ENCODE measurements around the gene GRWD1. TPM values are rescaled to one million over a fixed set of nuclear protein-coding genes. Genes with fewer than 3 reads are reported as not detected.

GRWD1 gene
- polyA plus RNA-seq, 1 experiment, result 20.0 TPM

GRCh38 chr19:48456864-48457263, 11.1 kb downstream of the GRWD1 start:
- no peak overlapping the region for H3K4me3 ChIP-seq (ENCODE audit: low read depth, low read length)
- peaks cover 20% of the 10 kb centered on the region for H3K36me3 ChIP-seq (ENCODE audit: control insufficient read depth, insufficient read depth, low read length)
- ChIA-PET POLR2A (no interaction called here), CTCF (interaction anchor here (1.6 kb wide), 1 partner anchor 12 kb away, joined by 5 read pairs; no protein-coding TSS in a partner anchor)
- no peak for TF ChIP-seq CTCF (IDR thresholded peaks at IDR 0.05; ENCODE audit: insufficient read depth, low read depth, low read length)
- no peak for DNase-seq (ENCODE audit: low read depth)
- H3K27me3 ChIP-seq (ENCODE audit: control insufficient read depth, insufficient read depth, low read length), result no peaks in the 10 kb centered on the region

GRCh38 chr19:48458016-48458415, 12.2 kb downstream of the GRWD1 start:
- no peaks in the 10 kb centered on the region for H3K27me3 ChIP-seq (ENCODE audit: control insufficient read depth, insufficient read depth, low read length)
- CTCF ChIA-PET, result interaction anchor here (1.3 to 1.6 kb wide), 2 partner anchors 13 to 14 kb away, joined by 3 to 5 read pairs; no protein-coding TSS in a partner anchor
- TF ChIP-seq CTCF (IDR thresholded peaks at IDR 0.05; ENCODE audit: insufficient read depth, low read depth, low read length), result no peak
- POLR2A ChIA-PET, result no interaction called here
- no peak for DNase-seq (ENCODE audit: low read depth)
- H3K36me3 ChIP-seq (ENCODE audit: control insufficient read depth, insufficient read depth, low read length), result peaks cover 17% of the 10 kb centered on the region
- H3K4me3 ChIP-seq (ENCODE audit: low read depth, low read length), result no peak overlapping the region

GRCh38 chr19:48461651-48461981, 15.8 kb downstream of the GRWD1 start:
- peaks cover 3% of the 10 kb centered on the region for H3K36me3 ChIP-seq (ENCODE audit: control insufficient read depth, insufficient read depth, low read length)
- no peak for TF ChIP-seq CTCF (IDR thresholded peaks at IDR 0.05; ENCODE audit: insufficient read depth, low read depth, low read length)
- no peak overlapping the region for H3K4me3 ChIP-seq (ENCODE audit: low read depth, low read length)
- H3K27me3 ChIP-seq (ENCODE audit: control insufficient read depth, insufficient read depth, low read length), result no peaks in the 10 kb centered on the region
- ChIA-PET CTCF (interaction anchor here (1.0 to 1.6 kb wide), 2 partner anchors 14 to 21 kb away, joined by 3 to 4 read pairs; no protein-coding TSS in a partner anchor), POLR2A (no interaction called here)
- DNase-seq (ENCODE audit: low read depth), result no peak

GRCh38 chr19:48461982-48462655, 16.3 kb downstream of the GRWD1 start:
- Histone ChIP-seq H3K27me3 (ENCODE audit: control insufficient read depth, insufficient read depth, low read length) (no peaks in the 10 kb centered on the region), H3K4me3 (ENCODE audit: low read depth, low read length) (no peak overlapping the region), H3K36me3 (ENCODE audit: control insufficient read depth, insufficient read depth, low read length) (peaks cover 1% of the 10 kb centered on the region)
- ChIA-PET CTCF (interaction anchor here (0.6 to 1.6 kb wide), 3 partner anchors 14 to 101 kb away, joined by 3 to 4 read pairs (median 3); no protein-coding TSS in a partner anchor), POLR2A (no interaction called here)
- DNase-seq (ENCODE audit: low read depth), result no peak
- TF ChIP-seq CTCF (IDR thresholded peaks at IDR 0.05; ENCODE audit: insufficient read depth, low read depth, low read length), result no peak

- CTCF ChIA-PET, result interaction anchor here (1.3 kb wide), 1 partner anchor 18 kb away, joined by 3 read pairs; no protein-coding TSS in a partner anchor
- POLR2A ChIA-PET, result no interaction called here
- H3K4me3 ChIP-seq (ENCODE audit: low read depth, low read length), result no peak overlapping the region
Observed at GRCh38 chr19:48465215-48465614, 19.4 kb downstream of the GRWD1 start.

More at GRCh38 chr19:48465215-48465614, 19.4 kb downstream of the GRWD1 start:
- TF ChIP-seq CTCF (IDR thresholded peaks at IDR 0.05; ENCODE audit: insufficient read depth, low read depth, low read length), result no peak
- DNase-seq (ENCODE audit: low read depth), result no peak
- Histone ChIP-seq H3K36me3 (ENCODE audit: control insufficient read depth, insufficient read depth, low read length) (peaks cover 3% of the 10 kb centered on the region), H3K27me3 (ENCODE audit: control insufficient read depth, insufficient read depth, low read length) (no peaks in the 10 kb centered on the region)

Measured in BJ (cell line).